GM12892 (cell line): ENCODE measurements around the gene ADGRG7.

Experiments used
- POLR2A ChIP-seq: IDR thresholded peaks from 2 replicates; pipeline ENCODE4 v1.6.1; 2011; ENCODE audit warnings: low read depth, low read length, control low read depth
- POLR2AphosphoS5 ChIP-seq: IDR thresholded peaks from 2 replicates; pipeline ENCODE4 v1.6.1; 2011; ENCODE audit warnings: low read depth, low read length, control low read depth

GRCh38 chr3:100681496-100681895 is 72.1 kb downstream of the ADGRG7 start:
- no peak for TF ChIP-seq POLR2AphosphoS5
- TF ChIP-seq POLR2A, result no peak
